Astrocyte (in vitro differentiated cells and primary cell): ENCODE results near the gene NEURL2. TPM values are rescaled to one million over a fixed set of nuclear protein-coding genes. Genes with fewer than 3 reads are reported as not detected.

Source experiments
- DNase-seq: peaks from one replicate; pipeline ENCODE4 v3.0.0-alpha.2; 2010; ENCODE audit warnings: low read depth
- FAIRE-seq: peaks from 2 replicates; lab custom pipeline; 2011; peaks lifted over from hg19 to GRCh38; lab: Jason Lieb, UNC
- H2AFZ ChIP-seq: 2 replicates; pipeline ENCODE4 v1.6.0; 2012; ENCODE audit warnings: low read depth, low read length, inconsistent platforms
- H3K27ac ChIP-seq: 2 replicates; pipeline ENCODE4 v1.5.1; 2011; ENCODE audit warnings: low read depth, low read length, inconsistent platforms
- H3K27me3 ChIP-seq: 2 replicates; pipeline ENCODE4 v1.6.0; 2011; ENCODE audit warnings: low read length, inconsistent platforms; ENCODE audit not compliant: insufficient read depth
- H3K36me3 ChIP-seq: 2 replicates; pipeline ENCODE4 v1.5.1; 2011; ENCODE audit warnings: low read length, inconsistent platforms; ENCODE audit not compliant: insufficient read depth
- H3K4me1 ChIP-seq: 2 replicates; pipeline ENCODE4 v1.5.1; 2011; ENCODE audit warnings: low read length, inconsistent platforms; ENCODE audit not compliant: insufficient read depth
- H3K4me2 ChIP-seq: 2 replicates; pipeline ENCODE4 v1.6.0; 2012; ENCODE audit warnings: low read length, inconsistent platforms
- H3K4me3 ChIP-seq: 2 replicates; pipeline ENCODE4 v1.5.1; 2011; ENCODE audit warnings: low read depth, mild to moderate bottlenecking, low read length, inconsistent platforms; ENCODE audit not compliant: insufficient read depth
- H3K79me2 ChIP-seq: 2 replicates; pipeline ENCODE4 v1.6.0; 2012; ENCODE audit warnings: mild to moderate bottlenecking, low read length, inconsistent platforms; ENCODE audit not compliant: insufficient read depth
- H3K9ac ChIP-seq: 2 replicates; pipeline ENCODE4 v1.6.0; 2012; ENCODE audit warnings: mild to moderate bottlenecking, low read length, inconsistent platforms
- H3K9me3 ChIP-seq: 2 replicates; pipeline ENCODE4 v1.5.1; 2012; ENCODE audit warnings: low read depth, mild to moderate bottlenecking, low read length, inconsistent platforms; ENCODE audit not compliant: insufficient read depth
- H4K20me1 ChIP-seq: 2 replicates; pipeline ENCODE4 v1.6.0; 2012; ENCODE audit warnings: low read length, inconsistent platforms; ENCODE audit not compliant: insufficient read depth
- H3K27ac Mint-ChIP-seq: one replicate; pipeline ENCODE4 v1.8.0; 2021; ENCODE audit warnings: mild to moderate bottlenecking, mixed read lengths; ENCODE audit not compliant: unreplicated experiment
- H3K27me3 Mint-ChIP-seq: one replicate; pipeline ENCODE4 v1.8.0; 2021; ENCODE audit warnings: low read depth, mixed read lengths; ENCODE audit not compliant: unreplicated experiment
- H3K36me3 Mint-ChIP-seq: one replicate; pipeline ENCODE4 v1.8.0; 2021; ENCODE audit warnings: low read depth, mixed read lengths; ENCODE audit not compliant: unreplicated experiment
- H3K4me1 Mint-ChIP-seq: one replicate; pipeline ENCODE4 v1.8.0; 2021; ENCODE audit warnings: low read depth, mixed read lengths; ENCODE audit not compliant: unreplicated experiment
- H3K4me3 Mint-ChIP-seq: one replicate; pipeline ENCODE4 v1.8.0; 2021; ENCODE audit warnings: mild to moderate bottlenecking, moderate library complexity, mixed read lengths; ENCODE audit not compliant: unreplicated experiment
- H3K9me3 Mint-ChIP-seq: one replicate; pipeline ENCODE4 v1.8.0; 2021; ENCODE audit warnings: mild to moderate bottlenecking, mixed read lengths; ENCODE audit not compliant: unreplicated experiment
- CTCF ChIP-seq: IDR thresholded peaks from 2 replicates; pipeline ENCODE4 v1.5.1; 2011; ENCODE audit warnings: low read depth, mild to moderate bottlenecking, inconsistent platforms, low read length, moderate library complexity; ENCODE audit not compliant: insufficient read depth
- EZH2 ChIP-seq: IDR thresholded peaks from 2 replicates; pipeline ENCODE4 v1.6.1; 2012; ENCODE audit warnings: mild to moderate bottlenecking, low read length, inconsistent platforms; ENCODE audit not compliant: insufficient read depth
- total RNA-seq: library from RNA; stranded (reverse); gene quantifications from 2 replicates; pipeline ENCODE4 v1.2.1, GENCODE V29; 2021

The NEURL2 gene
- total RNA-seq, 1 donor from 2014 or later: 6.9 TPM

DNA sequence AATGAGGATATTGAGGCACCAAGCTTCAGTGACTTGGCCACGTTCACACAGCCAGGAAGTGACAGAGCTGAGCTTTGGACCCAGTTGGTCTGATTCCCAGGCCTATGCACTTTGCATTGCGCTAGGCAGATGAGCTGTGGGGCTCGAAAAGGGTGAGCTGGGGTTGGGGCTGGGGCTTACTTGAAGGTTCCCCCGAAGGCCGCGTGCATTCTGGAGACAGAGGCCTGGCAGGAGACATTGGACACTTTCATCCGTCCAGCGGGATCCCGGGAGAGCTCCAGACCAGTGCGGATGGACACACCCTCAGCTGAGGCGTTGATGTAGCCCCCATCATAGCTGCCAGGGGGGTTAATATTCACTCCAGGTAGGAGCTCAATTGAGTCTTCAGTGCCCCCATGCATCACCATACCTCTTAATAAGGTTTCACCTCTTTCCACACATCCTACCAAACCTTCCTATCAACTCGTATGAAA, 18.4 kb upstream of the NEURL2 start:
- peaks cover 2% of the 10 kb centered on the region for H3K36me3 ChIP-seq
- H4K20me1 ChIP-seq: peaks cover 3% of the 10 kb centered on the region
- H3K79me2 ChIP-seq: peaks cover 2% of the 10 kb centered on the region
- TF ChIP-seq CTCF (no peak), EZH2 (no peak)
- Mint-ChIP-seq H3K27me3 (no peaks in the 10 kb centered on the region), H3K4me1 (peaks cover 14% of the 10 kb centered on the region), H3K36me3 (peaks cover 32% of the 10 kb centered on the region), H3K9me3 (peaks cover 10% of the 10 kb centered on the region), H3K27ac (no peak overlapping the region), H3K4me3 (no peak overlapping the region)
- no peak overlapping the region for H3K4me2 ChIP-seq
- DNase-seq (no peak), FAIRE-seq (no peak)
- no peak overlapping the region for H2AFZ ChIP-seq
- H3K27me3 ChIP-seq: no peaks in the 10 kb centered on the region
- peaks cover 28% of the 10 kb centered on the region for H3K4me1 ChIP-seq
- no peak overlapping the region for H3K4me3 ChIP-seq
- H3K27ac ChIP-seq: no peak overlapping the region
- H3K9me3 ChIP-seq: no peaks in the 10 kb centered on the region
- H3K9ac ChIP-seq: no peak overlapping the region

DNA sequence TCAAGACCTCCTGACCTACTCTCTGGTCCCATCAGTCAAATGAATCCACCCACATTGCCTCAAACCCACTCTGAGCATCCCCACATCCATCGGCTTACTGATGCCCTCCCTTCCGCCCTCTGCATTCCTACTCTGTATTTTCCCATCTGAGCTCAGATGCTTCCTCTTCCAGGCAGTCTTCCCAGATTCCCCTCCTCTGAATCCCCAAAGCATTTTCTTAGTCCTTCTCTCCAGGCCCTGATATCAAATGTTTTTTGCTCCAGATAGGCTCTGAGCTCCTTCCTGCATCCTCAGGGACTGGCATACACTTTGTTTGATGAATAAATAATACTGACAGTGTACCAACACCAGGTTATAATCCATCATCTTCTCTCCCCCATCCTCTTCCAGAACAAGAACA, 17.1 kb upstream of the NEURL2 start:
- peaks cover 10% of the 10 kb centered on the region for H3K9me3 Mint-ChIP-seq
- peaks cover 14% of the 10 kb centered on the region for H3K4me1 Mint-ChIP-seq
- TF ChIP-seq CTCF (no peak), EZH2 (no peak)
- Histone ChIP-seq H3K9ac (no peak overlapping the region), H2AFZ (no peak overlapping the region), H3K4me1 (peaks cover 28% of the 10 kb centered on the region), H3K9me3 (no peaks in the 10 kb centered on the region), H3K27me3 (no peaks in the 10 kb centered on the region), H3K4me3 (no peak overlapping the region), H3K36me3 (peaks cover 2% of the 10 kb centered on the region), H3K79me2 (peaks cover 2% of the 10 kb centered on the region), H4K20me1 (peaks cover 3% of the 10 kb centered on the region), H3K4me2 (no peak overlapping the region), H3K27ac (no peak overlapping the region)
- H3K27ac Mint-ChIP-seq: peak overlapping the region; percentile 66
- FAIRE-seq: no peak
- no peak for DNase-seq
- no peaks in the 10 kb centered on the region for H3K27me3 Mint-ChIP-seq
- peak overlapping the region; percentile 64 for H3K4me3 Mint-ChIP-seq
- peaks cover 33% of the 10 kb centered on the region for H3K36me3 Mint-ChIP-seq

DNA sequence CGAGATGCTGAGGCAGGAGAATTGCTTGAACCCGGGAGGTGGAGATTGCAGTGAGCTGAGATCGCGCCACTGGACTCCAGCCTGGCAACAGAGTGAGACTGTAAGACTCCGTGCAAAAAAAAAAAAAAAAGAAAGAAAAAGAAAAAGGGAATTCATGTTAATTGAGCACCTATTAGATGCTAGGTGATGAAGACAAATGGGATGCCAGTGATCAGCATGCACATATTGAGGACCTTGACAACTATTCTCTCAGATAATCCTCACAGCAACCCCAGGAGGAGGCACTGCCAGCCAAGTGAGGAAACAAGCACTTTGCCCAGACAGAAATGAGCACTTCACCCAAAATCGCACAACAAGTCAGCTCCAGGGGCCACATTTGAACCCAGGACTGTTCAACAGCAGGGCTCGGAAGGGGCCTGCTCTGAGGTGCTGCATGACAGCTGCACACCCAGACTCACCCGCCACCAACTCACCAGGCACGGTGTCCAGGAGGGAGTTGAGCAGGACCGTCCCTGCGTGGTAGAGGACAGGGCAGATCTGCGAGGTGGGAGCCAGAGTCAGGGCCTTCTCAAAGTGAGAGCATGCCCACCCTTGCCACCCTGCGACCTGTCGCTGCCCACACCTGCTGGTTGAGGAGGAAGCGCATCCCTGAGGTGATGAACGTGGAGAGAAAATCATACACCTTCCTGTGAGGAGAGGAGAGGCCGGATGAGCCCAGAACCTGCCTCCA, 16.4 kb upstream of the NEURL2 start:
- peaks cover 2% of the 10 kb centered on the region for H3K79me2 ChIP-seq
- H3K27me3 Mint-ChIP-seq: no peaks in the 10 kb centered on the region
- no peak overlapping the region for H2AFZ ChIP-seq
- no peak overlapping the region for H3K27ac Mint-ChIP-seq
- no peak overlapping the region for H3K4me3 ChIP-seq
- no peak for DNase-seq
- H3K27ac ChIP-seq: no peak overlapping the region
- peaks cover 2% of the 10 kb centered on the region for H3K36me3 ChIP-seq
- H3K9me3 ChIP-seq: no peaks in the 10 kb centered on the region
- peaks cover 26% of the 10 kb centered on the region for H3K4me1 ChIP-seq
- TF ChIP-seq CTCF (no peak), EZH2 (no peak)
- H3K4me2 ChIP-seq: no peak overlapping the region
- no peak overlapping the region for H3K4me3 Mint-ChIP-seq
- peaks cover 10% of the 10 kb centered on the region for H3K9me3 Mint-ChIP-seq
- FAIRE-seq: no peak
- H3K36me3 Mint-ChIP-seq: peaks cover 34% of the 10 kb centered on the region
- H3K27me3 ChIP-seq: no peaks in the 10 kb centered on the region
- peaks cover 12% of the 10 kb centered on the region for H3K4me1 Mint-ChIP-seq
- no peak overlapping the region for H3K9ac ChIP-seq
- H4K20me1 ChIP-seq: peaks cover 3% of the 10 kb centered on the region
